Fibroblast of peridontal ligament (primary cell): ENCODE results near the gene UBXN2A.
A peak's percentile ranks its signal among the peaks of the same experiment; 100 is the strongest.

Experiments used
- DNase-seq: peaks from one replicate; pipeline ENCODE4 v3.0.0-alpha.2; 2010; ENCODE audit errors: extremely low read depth

The UBXN2A gene

DNA sequence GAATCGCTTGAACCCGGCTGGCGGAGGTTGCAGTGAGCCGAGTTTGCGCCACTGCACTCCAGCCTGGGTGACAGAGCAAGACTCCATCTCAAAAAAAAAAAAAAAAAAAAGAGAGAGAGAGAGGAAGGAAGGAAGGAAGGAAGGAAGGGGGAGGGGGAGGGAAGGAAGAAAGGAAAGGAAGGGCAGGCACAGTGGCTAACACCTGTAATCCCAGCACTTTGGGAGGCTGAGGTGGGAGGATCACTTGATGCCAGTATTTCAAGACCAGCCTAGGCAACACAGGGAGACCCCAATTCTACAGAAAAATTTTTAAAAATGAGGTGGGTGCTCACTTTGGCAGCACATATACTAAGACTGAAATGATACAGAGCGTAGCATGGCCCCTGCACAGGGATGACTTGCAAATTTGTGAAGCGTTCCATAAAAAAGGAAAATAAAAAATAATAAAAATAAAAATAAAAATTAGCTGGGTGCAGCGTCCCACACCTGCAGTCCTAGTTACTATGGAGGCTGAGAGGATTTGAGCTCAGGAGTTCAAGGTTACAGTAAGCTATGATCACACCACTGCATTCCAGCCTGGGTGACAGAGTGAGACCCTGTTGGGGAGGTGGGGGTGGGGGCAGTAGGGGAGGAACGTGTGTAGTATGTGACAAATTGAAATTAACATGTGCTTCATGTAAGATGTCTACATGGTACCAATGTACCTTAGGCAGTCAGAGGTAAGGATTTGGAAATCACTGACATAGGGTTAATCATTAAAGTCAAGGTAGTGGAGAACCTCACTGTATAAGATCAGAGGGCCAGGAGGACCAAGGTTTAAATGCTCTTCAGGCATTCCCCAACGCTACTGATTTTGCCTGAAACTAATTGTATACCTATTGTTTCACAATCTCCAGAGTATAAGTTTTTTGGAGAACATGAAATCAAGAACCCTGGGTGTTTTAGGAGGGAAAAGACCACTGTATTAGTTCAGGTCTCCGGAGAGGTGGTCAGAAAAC lies 105.5 kb downstream of the UBXN2A start:
- DNase-seq: no peak

DNA sequence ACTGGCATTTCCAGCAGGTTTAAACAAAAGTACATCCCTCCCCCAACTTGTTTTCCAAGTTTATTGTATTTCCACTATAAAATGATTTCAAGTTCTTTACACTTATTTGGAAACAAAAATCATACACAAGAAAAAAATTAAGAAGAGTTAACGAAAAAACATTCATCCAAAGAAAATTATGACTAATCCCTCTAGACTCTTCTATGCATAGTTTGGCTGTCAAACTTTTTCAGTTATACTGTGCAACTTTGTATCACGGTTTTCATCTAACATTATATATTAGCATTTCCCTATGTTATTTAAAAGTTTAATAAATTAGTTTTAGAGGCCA lies 106.3 kb downstream of the UBXN2A start:
- no peak for DNase-seq

- peak; percentile 98 for DNase-seq
These were observed 106.9 kb downstream of the UBXN2A start, which contains the start of gene WDCP for GRCh38 chr2:24046930-24047702. WDCP (minus strand) TSS chr2:24047391; CDS start chr2:24039494, 7,897 bp downstream.

- no peak for DNase-seq
These were observed 107.4 kb downstream of the UBXN2A start for GRCh38 chr2:24047703-24048033.

GRCh38 chr2:24048769-24049484 lies 108.7 kb downstream of the UBXN2A start:
- DNase-seq: no peak

DNA sequence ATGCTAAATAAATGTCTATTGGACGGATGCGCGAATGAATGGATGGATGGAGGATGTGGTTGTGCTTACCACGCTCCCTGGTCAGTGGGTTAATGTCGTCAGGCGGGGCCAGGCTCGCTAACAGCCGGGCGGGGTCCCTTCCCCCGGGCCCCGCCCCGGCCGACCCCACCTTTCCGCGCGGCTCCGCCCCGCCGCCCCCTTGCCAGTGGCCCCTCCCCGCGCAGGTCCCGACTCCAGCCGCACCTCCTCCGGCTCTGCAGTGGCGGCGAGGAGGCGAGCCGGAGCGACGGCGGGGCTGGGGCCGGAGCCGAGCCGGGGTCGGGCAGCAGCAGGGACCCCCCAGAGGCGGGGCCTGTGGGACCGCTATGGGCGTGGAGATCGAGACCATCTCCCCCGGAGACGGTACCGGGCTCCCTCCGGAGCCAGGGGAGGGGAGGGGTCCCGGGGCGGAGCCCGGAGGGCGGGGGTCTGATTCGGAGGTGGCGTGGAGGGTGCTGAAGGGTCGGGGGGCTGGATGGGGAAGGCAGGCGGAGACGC lies 109.3 kb downstream of the UBXN2A start, which contains the start of gene FKBP1B:
Gene FKBP1B, plus strand, starts transcription at position 257 of the 537 bp plus-strand sequence. Its CDS starts 109 bp downstream, at position 366.
- DNase-seq: no peak

DNA sequence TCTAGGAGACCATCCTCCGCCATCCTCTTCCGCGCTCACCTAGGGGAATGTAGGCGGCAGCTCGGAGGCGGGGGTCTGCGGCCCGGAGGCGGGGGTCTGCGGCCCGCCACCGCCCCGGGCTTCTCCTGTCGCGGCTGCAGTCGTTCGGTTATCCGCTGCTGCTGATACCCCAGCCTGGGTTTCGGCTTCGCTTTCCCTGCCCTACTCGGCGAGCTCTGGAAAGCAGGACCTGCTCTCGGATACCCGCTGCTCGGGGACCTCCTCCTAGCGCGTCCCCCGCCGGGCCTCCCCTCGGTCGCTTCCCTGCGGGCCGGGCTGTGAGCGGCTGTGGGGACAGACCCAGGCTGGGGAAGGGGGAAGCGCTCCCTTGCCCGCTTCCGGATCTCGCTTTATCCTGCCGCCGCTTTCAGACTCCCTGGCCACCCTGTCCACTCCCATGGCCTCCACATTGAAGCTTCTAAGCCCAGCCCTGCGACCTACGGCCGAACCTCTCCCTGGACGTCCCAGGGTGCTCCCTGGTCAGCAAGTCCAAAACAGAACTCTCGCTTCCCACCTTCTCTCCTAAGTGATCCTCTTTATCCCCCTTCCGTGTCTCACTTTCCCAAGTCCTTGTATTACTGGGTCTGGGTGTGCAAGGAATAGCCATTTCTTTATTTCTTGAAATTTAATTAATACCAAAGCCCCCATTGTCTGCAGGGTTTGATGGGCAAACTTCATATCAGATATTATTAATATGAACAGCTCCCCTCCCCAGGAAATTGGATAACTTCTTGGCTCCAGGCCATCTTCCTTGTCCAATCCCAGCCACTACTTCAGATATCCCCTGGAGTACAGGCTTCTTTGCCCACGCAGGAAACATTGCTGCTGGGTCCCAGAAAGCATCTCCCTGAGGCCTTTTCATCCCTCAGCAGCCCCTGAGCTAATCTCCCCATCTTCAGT lies 110.0 kb downstream of the UBXN2A start:
- DNase-seq: no peak

- DNase-seq: no peak
These were observed 111.6 kb downstream of the UBXN2A start for GRCh38 chr2:24051833-24052232.

- DNase-seq: no peak
These were observed 112.7 kb downstream of the UBXN2A start for GRCh38 chr2:24052951-24053350.
